ENCODE measurements around the gene ZBTB46. TPM values are rescaled to one million over a fixed set of nuclear protein-coding genes. Genes with fewer than 3 reads are reported as not detected.

ZBTB46 gene
- total RNA-seq, 1 experiment from 2014 or later, result 10.7 TPM

- ATAC-seq, result peak; percentile 11
- Histone ChIP-seq H3K36me3 (ENCODE audit: control insufficient read depth in 1 of 2, insufficient read depth in 2 of 2, low read length in 2 of 2) (peaks cover 0 to 6% of the 10 kb centered on the region in 2 experiments; a peak in 2 of 4 replicates), H3K9me3 (ENCODE audit: control insufficient read depth in 1 of 2, insufficient read depth in 1 of 2, low read depth in 1 of 2, low read length in 2 of 2) (no peaks in the 10 kb centered on the region), H3K79me2 (ENCODE audit: insufficient read depth, low read length) (no peaks in the 10 kb centered on the region), H3K4me3 (replicated peaks in 1 of 2; ENCODE audit: low read depth in 1 of 2, low read length in 2 of 2) (no peak overlapping the region), H2AFZ (ENCODE audit: low read depth, low read length, poor library complexity, severe bottlenecking) (no peak overlapping the region), H3K27me3 (ENCODE audit: insufficient read depth, low read length) (no peaks in the 10 kb centered on the region), H3K4me1 (ENCODE audit: control insufficient read depth in 1 of 2, insufficient read depth in 2 of 2, low read length in 2 of 2) (peaks cover 5 to 20% of the 10 kb centered on the region in 2 experiments; a peak in 3 of 4 replicates), H3K4me2 (ENCODE audit: low read length) (no peak overlapping the region), H3K27ac (ENCODE audit: low read depth, low read length) (no peak overlapping the region), H4K20me1 (ENCODE audit: insufficient read depth) (no peaks in the 10 kb centered on the region), H3K9ac (ENCODE audit: low read length) (no peak overlapping the region), H3K9me2 (ENCODE audit: insufficient read depth) (no peaks in the 10 kb centered on the region)
- intact Hi-C loops (cut with micrococcal nuclease), result no loop called here
- TF ChIP-seq POLR2AphosphoS5 (IDR thresholded peaks at IDR 0.05; ENCODE audit: low read depth, low read length), result peak; percentile 9; the same call in 1 of the 2 replicates
- TF ChIP-seq ATF3 (IDR thresholded peaks at IDR 0.05), result no peak
- CTCF ChIA-PET, result no interaction called here
- RAD21 ChIA-PET (ENCODE audit: low non-redundant PET in 1 of 2, low total read pairs in 2 of 2, uncharacterized antibody in 2 of 2, unreplicated experiment in 2 of 2), result no interaction called here
- BruUV-seq (replicated peaks), result no TSS peak
- POLR2A ChIA-PET, result no interaction called here
- no peak for DNase-seq (ENCODE audit: low read depth, low spot score)
Measured at GRCh38 chr20:63857764-63858392, 26.8 kb upstream of the ZBTB46 start.

GRCh38 chr20:63856098-63856511 is 25.0 kb upstream of the ZBTB46 start:
- no peak overlapping the region for H3K27ac ChIP-seq (ENCODE audit: low read depth, low read length)
- no peak overlapping the region for H3K4me2 ChIP-seq (ENCODE audit: low read length)
- no peaks in the 10 kb centered on the region for H4K20me1 ChIP-seq (ENCODE audit: insufficient read depth)
- no peaks in the 10 kb centered on the region for H3K79me2 ChIP-seq (ENCODE audit: insufficient read depth, low read length)
- H3K27me3 ChIP-seq (ENCODE audit: insufficient read depth, low read length), result no peaks in the 10 kb centered on the region
- CTCF ChIA-PET, result no interaction called here
- H3K4me1 ChIP-seq (ENCODE audit: control insufficient read depth in 1 of 2, insufficient read depth in 2 of 2, low read length in 2 of 2), result peaks cover 8 to 29% of the 10 kb centered on the region in 2 experiments; a peak in 3 of 4 replicates
- RAD21 ChIA-PET (ENCODE audit: low non-redundant PET in 1 of 2, low total read pairs in 2 of 2, uncharacterized antibody in 2 of 2, unreplicated experiment in 2 of 2), result no interaction called here
- no peak overlapping the region for H2AFZ ChIP-seq (ENCODE audit: low read depth, low read length, poor library complexity, severe bottlenecking)
- H3K36me3 ChIP-seq (ENCODE audit: control insufficient read depth in 1 of 2, insufficient read depth in 2 of 2, low read length in 2 of 2), result no peaks in the 10 kb centered on the region
- no peak overlapping the region for H3K4me3 ChIP-seq (replicated peaks in 1 of 2; ENCODE audit: low read depth in 1 of 2, low read length in 2 of 2)
- DNase-seq (ENCODE audit: low read depth, low spot score) (no peak), ATAC-seq (no peak)
- no peak overlapping the region for H3K9ac ChIP-seq (ENCODE audit: low read length)
- no peaks in the 10 kb centered on the region for H3K9me3 ChIP-seq (ENCODE audit: control insufficient read depth in 1 of 2, insufficient read depth in 1 of 2, low read depth in 1 of 2, low read length in 2 of 2)
- intact Hi-C loops (cut with micrococcal nuclease), result no loop called here
- no peaks in the 10 kb centered on the region for H3K9me2 ChIP-seq (ENCODE audit: insufficient read depth)
- POLR2A ChIA-PET, result no interaction called here
- BruUV-seq (replicated peaks), result no TSS peak
- no peak for TF ChIP-seq TCF7L2 (IDR thresholded peaks at IDR 0.05; ENCODE audit: borderline replicate concordance, extremely low read depth, insufficient read depth, insufficient read length)
- TF ChIP-seq CEBPB (IDR thresholded peaks at IDR 0.05; ENCODE audit: low read depth), result no peak
- TF ChIP-seq ATF3 (IDR thresholded peaks at IDR 0.05), result no peak
- TF ChIP-seq CBX3 (IDR thresholded peaks at IDR 0.05; ENCODE audit: low read depth), result no peak
- TF ChIP-seq RAD21 (IDR thresholded peaks at IDR 0.05; ENCODE audit: low read depth), result no peak
- TF ChIP-seq POLR2AphosphoS5 (IDR thresholded peaks at IDR 0.05; ENCODE audit: low read depth, low read length), result no peak
- no peak for TF ChIP-seq ZBTB33 (IDR thresholded peaks at IDR 0.05; ENCODE audit: extremely low read depth, insufficient replicate concordance, low read length)
- TF ChIP-seq REST (IDR thresholded peaks at IDR 0.05; ENCODE audit: low read depth), result no peak
- TF ChIP-seq MAX (IDR thresholded peaks at IDR 0.05), result no peak
- TF ChIP-seq SIN3A (IDR thresholded peaks at IDR 0.05; ENCODE audit: low read depth), result no peak
- no peak for TF ChIP-seq EZH2 (IDR thresholded peaks at IDR 0.05)
- TF ChIP-seq FOSL1 (IDR thresholded peaks at IDR 0.05; ENCODE audit: low read depth), result no peak

Measured in HCT116 (cell line).